Endothelial cell of umbilical vein (primary cell): ENCODE results near the gene HOXC11. TPM values are rescaled to one million over a fixed set of nuclear protein-coding genes. Genes with fewer than 3 reads are reported as not detected.

Experiments used
- BruUV-seq: library from RNA; stranded (reverse); fragments of 400-500 nt; replicated peaks from 2 replicates; lab custom pipeline; 2021; lab: Mats Ljungman, UMichigan
- CTCF ChIA-PET: fragments of 300-600, 350-600 bp; sonication (Branson Sonifier 250); formaldehyde crosslinking; loops from one replicate; lab custom pipeline; 2021; ENCODE audit warnings: antibody characterized with exemption, inconsistent platforms; lab: Charles Lee
- POLR2A ChIA-PET: fragments of 300-600, 350-600 bp; sonication (Branson Sonifier 250); formaldehyde crosslinking; loops from one replicate; lab custom pipeline; 2021; ENCODE audit warnings: antibody characterized with exemption, inconsistent platforms; lab: Charles Lee
- DNase-seq: peaks from one replicate; pipeline ENCODE4 v3.0.0-alpha.2; 2011; ENCODE audit warnings: low read depth, low spot score
- FAIRE-seq: peaks from 2 replicates; lab custom pipeline; 2011; peaks lifted over from hg19 to GRCh38; lab: Jason Lieb, UNC
- H2AFZ ChIP-seq: 2 replicates; pipeline ENCODE4 v1.6.0; 2012; ENCODE audit warnings: low read depth, low read length, control low read depth, inconsistent platforms
- H3K27ac ChIP-seq: 2 replicates; pipeline ENCODE4 v1.5.1; 2011; ENCODE audit warnings: low read depth, mild to moderate bottlenecking, control low read depth, low read length, moderate library complexity; ENCODE audit not compliant: insufficient read depth
- H3K27me3 ChIP-seq, 2 experiments: 2 replicates each; pipeline versions ENCODE4 v1.6.0 to v1.6.1; 2011; ENCODE audit warnings: low read length in 2 of 2, mixed read lengths in 1 of 2; ENCODE audit not compliant: control insufficient read depth in 2 of 2, insufficient read depth in 2 of 2
- H3K36me3 ChIP-seq, 2 experiments: 2 replicates in 1 of 2; 3 replicates in 1 of 2; pipeline ENCODE4 v1.5.1; 2011; ENCODE audit warnings: low read length in 2 of 2, mild to moderate bottlenecking in 1 of 2, moderate library complexity in 1 of 2; ENCODE audit not compliant: control insufficient read depth in 2 of 2, insufficient read depth in 2 of 2; ENCODE audit errors: extremely low read depth in 1 of 2
- H3K4me1 ChIP-seq: 3 replicates; pipeline ENCODE4 v1.5.1; 2011; ENCODE audit warnings: mild to moderate bottlenecking, low read length; ENCODE audit not compliant: control insufficient read depth, insufficient read depth; ENCODE audit errors: extremely low read depth
- H3K4me2 ChIP-seq: 2 replicates; pipeline ENCODE4 v1.6.1; 2011; ENCODE audit warnings: low read length, control low read depth, mixed read lengths; ENCODE audit not compliant: insufficient read depth
- H3K4me3 ChIP-seq, 3 experiments: fragments of 200-600 bp in 1 of 3; sonication (generic), shearing (Covaris generic) in 1 of 3; replicated peaks in 1 of 3; 2 replicates each; pipeline ENCODE4 v1.5.1; 2011 to 2016; ENCODE audit warnings: control low read depth in 3 of 3, low read length in 3 of 3, mild to moderate bottlenecking in 2 of 3, inconsistent platforms in 1 of 3, low read depth in 1 of 3, moderate library complexity in 1 of 3; ENCODE audit not compliant: insufficient read depth in 1 of 3
- H3K79me2 ChIP-seq: 2 replicates; pipeline ENCODE4 v1.6.0; 2012; ENCODE audit warnings: low read length, inconsistent platforms; ENCODE audit not compliant: control insufficient read depth, insufficient read depth
- H3K9ac ChIP-seq: replicated peaks from 2 replicates; pipeline ENCODE3; 2011; ENCODE audit warnings: low read length, control low read depth; ENCODE audit not compliant: insufficient read depth; ENCODE audit errors: extremely low read depth
- H3K9me1 ChIP-seq: replicated peaks from 3 replicates; pipeline ENCODE4 v1.6.0; 2011; ENCODE audit warnings: mild to moderate bottlenecking, low read length; ENCODE audit not compliant: control insufficient read depth, insufficient read depth; ENCODE audit errors: extremely low read depth
- H3K9me3 ChIP-seq: replicated peaks from 2 replicates; pipeline ENCODE4 v1.5.1; 2012; ENCODE audit warnings: low read length, inconsistent platforms; ENCODE audit not compliant: control insufficient read depth, insufficient read depth
- H4K20me1 ChIP-seq: replicated peaks from 2 replicates; pipeline ENCODE3; 2011; ENCODE audit warnings: mild to moderate bottlenecking, low read length; ENCODE audit not compliant: control insufficient read depth, insufficient read depth; ENCODE audit errors: extremely low read depth
- CTCF ChIP-seq, 2 donors: IDR thresholded peaks; 1 replicate in 1 of 2; 2 replicates in 1 of 2; pipeline ENCODE4 v1.5.1; 2011; ENCODE audit warnings: low read length in 2 of 2, mild to moderate bottlenecking in 2 of 2, moderate library complexity in 2 of 2, control low read depth in 1 of 2, inconsistent platforms in 1 of 2, low read depth in 1 of 2; ENCODE audit not compliant: insufficient read depth in 1 of 2; ENCODE audit errors: extremely low read depth in 1 of 2
- EZH2 ChIP-seq: IDR thresholded peaks from 2 replicates; pipeline ENCODE4 v1.6.1; 2012; ENCODE audit warnings: borderline replicate concordance, low read depth, mild to moderate bottlenecking, moderate library complexity, low read length, inconsistent platforms; ENCODE audit not compliant: severe bottlenecking
- FOS ChIP-seq: IDR thresholded peaks from 2 replicates; pipeline ENCODE4 v1.6.1; 2011; ENCODE audit warnings: mild to moderate bottlenecking, low read length, moderate library complexity, borderline replicate concordance; ENCODE audit not compliant: insufficient read depth
- GATA2 ChIP-seq: IDR thresholded peaks from 2 replicates; pipeline ENCODE4 v1.7.0; 2011; ENCODE audit warnings: low read depth, mild to moderate bottlenecking, moderate library complexity, mixed read lengths, low read length; ENCODE audit not compliant: insufficient read length, insufficient read depth
- JUN ChIP-seq: IDR thresholded peaks from 2 replicates; pipeline ENCODE4 v1.6.1; 2011; ENCODE audit warnings: borderline replicate concordance, low read depth; ENCODE audit not compliant: insufficient read length, insufficient read depth
- MAX ChIP-seq: IDR thresholded peaks from 2 replicates; pipeline ENCODE4 v1.6.1; 2011; ENCODE audit not compliant: insufficient read depth, insufficient read length
- MYC ChIP-seq: IDR thresholded peaks from one replicate; pipeline ENCODE4 v1.6.1; 2011; ENCODE audit warnings: mild to moderate bottlenecking, low read depth, low read length
- POLR2A ChIP-seq: IDR thresholded peaks from 2 replicates; pipeline ENCODE4 v1.6.1; 2012; ENCODE audit warnings: low read depth, mild to moderate bottlenecking, control low read depth, low read length
- POLR2AphosphoS5 ChIP-seq: IDR thresholded peaks from 2 replicates; pipeline ENCODE4 v1.6.1; 2012; ENCODE audit warnings: low read depth, mild to moderate bottlenecking, control low read depth, low read length, moderate library complexity; ENCODE audit not compliant: insufficient read depth
- dilution Hi-C: fragments of 300-500 bp; cut with MboI; formaldehyde crosslinking; loops from one replicate; pipeline ENCODE4 v1.15.0; 2019; ENCODE audit warnings: low sequenced_read_pairs; ENCODE audit not compliant: extremely low pct_ligation_motif_present
- intact Hi-C: fragments of 100-400 bp; cut with micrococcal nuclease; formaldehyde crosslinking; loops from one replicate; pipeline ENCODE4 v1.10.0; 2022
- polyA plus RNA-seq, 4 experiments: library from polyadenylated mRNA; depleted of rRNA in 3 of 4; stranded (reverse) in 3 of 4; unstranded in 1 of 4; fragments of >200 nt; gene quantifications; 2 replicates each; pipeline versions ENCODE4 v1.2.1 to v1.2.3, GENCODE V29; 2011 to 2012; ENCODE audit warnings: missing spikeins in 1 of 4
- total RNA-seq: library from RNA; stranded (reverse); gene quantifications from 2 replicates; pipeline ENCODE4 v1.2.3, GENCODE V29; 2021

The HOXC11 gene
- total and polyA plus RNA-seq, 2 donors (not counting 3 experiments of a cell fraction or from before 2014, with no cell fraction given) = not detected

- H3K4me3 ChIP-seq = no peak overlapping the region
- H3K9me3 ChIP-seq = no peaks in the 10 kb centered on the region
- BruUV-seq = no TSS peak
- DNase-seq (no peak), FAIRE-seq (no peak)
- H3K9ac ChIP-seq = no peak overlapping the region
- no peak overlapping the region for H2AFZ ChIP-seq
- intact Hi-C loops = no loop called here
- no peaks in the 10 kb centered on the region for H3K79me2 ChIP-seq
- H3K4me2 ChIP-seq = no peak overlapping the region
- dilution Hi-C loops = no loop called here
- TF ChIP-seq MAX (no peak), JUN (no peak), GATA2 (no peak), POLR2AphosphoS5 (no peak), MYC (no peak), EZH2 (no peak), POLR2A (no peak), CTCF (IDR thresholded peaks at IDR 0.05; ENCODE audit: extremely low read depth in 1 of 2, insufficient read depth in 1 of 2, low read depth in 1 of 2, low read length in 2 of 2) (no peak), FOS (no peak)
- no peaks in the 10 kb centered on the region for H4K20me1 ChIP-seq
- no peaks in the 10 kb centered on the region for H3K36me3 ChIP-seq
- H3K4me1 ChIP-seq = peaks cover 3% of the 10 kb centered on the region
- ChIA-PET POLR2A (no interaction called here), CTCF (interaction anchor here (0.9 to 2.1 kb wide), 5 partner anchors 8 to 184 kb away, joined by 4 to 19 read pairs (median 5); partner anchors contain the start of gene HOXC5)
- no peaks in the 10 kb centered on the region for H3K9me1 ChIP-seq
- peaks cover 85 to 96% of the 10 kb centered on the region in 2 experiments for H3K27me3 ChIP-seq
- H3K27ac ChIP-seq = no peak overlapping the region
These were observed 51.2 kb downstream of the HOXC11 start for GRCh38 chr12:54024127-54024526.
